Breast epithelium (tissue), 3 donors: ENCODE measurements around the gene ZNF26.

ENCODE experiments used
- POLR2A ChIP-seq: fragments of 450-650 bp; IDR thresholded peaks from one replicate; pipeline ENCODE4 v1.6.1; 2016; ENCODE audit warnings: antibody characterized with exemption, mild to moderate bottlenecking, moderate library complexity
- POLR2AphosphoS5 ChIP-seq, 3 donors: sonication (generic); formaldehyde crosslinking; IDR thresholded peaks; one replicate each; pipeline ENCODE4 v1.6.1; 2017; ENCODE audit warnings: antibody characterized with exemption in 3 of 3
- TF ChIP-seq, protein P1 (sequence below), 3 donors: fragments of 450-650 bp; IDR thresholded peaks; one replicate each; pipeline ENCODE4 v1.5.1; 2016 to 2017; ENCODE audit warnings: antibody characterized with exemption in 3 of 3, mild to moderate bottlenecking in 3 of 3, moderate library complexity in 3 of 3

- TF ChIP-seq, protein P1, sequence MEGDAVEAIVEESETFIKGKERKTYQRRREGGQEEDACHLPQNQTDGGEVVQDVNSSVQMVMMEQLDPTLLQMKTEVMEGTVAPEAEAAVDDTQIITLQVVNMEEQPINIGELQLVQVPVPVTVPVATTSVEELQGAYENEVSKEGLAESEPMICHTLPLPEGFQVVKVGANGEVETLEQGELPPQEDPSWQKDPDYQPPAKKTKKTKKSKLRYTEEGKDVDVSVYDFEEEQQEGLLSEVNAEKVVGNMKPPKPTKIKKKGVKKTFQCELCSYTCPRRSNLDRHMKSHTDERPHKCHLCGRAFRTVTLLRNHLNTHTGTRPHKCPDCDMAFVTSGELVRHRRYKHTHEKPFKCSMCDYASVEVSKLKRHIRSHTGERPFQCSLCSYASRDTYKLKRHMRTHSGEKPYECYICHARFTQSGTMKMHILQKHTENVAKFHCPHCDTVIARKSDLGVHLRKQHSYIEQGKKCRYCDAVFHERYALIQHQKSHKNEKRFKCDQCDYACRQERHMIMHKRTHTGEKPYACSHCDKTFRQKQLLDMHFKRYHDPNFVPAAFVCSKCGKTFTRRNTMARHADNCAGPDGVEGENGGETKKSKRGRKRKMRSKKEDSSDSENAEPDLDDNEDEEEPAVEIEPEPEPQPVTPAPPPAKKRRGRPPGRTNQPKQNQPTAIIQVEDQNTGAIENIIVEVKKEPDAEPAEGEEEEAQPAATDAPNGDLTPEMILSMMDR (IDR thresholded peaks at IDR 0.05): no peak
- no peak for TF ChIP-seq POLR2A
- no peak for TF ChIP-seq POLR2AphosphoS5 (IDR thresholded peaks at IDR 0.05)
Observed at GRCh38 chr12:132966676-132967415, 19.3 kb upstream of the ZNF26 start.
